NCI-H524 (cell line): ENCODE measurements around the gene RFPL2.
"Not testable (repeated sequence)": the region's sequence is repeated elsewhere in the genome, so short reads cannot be mapped to it uniquely, and the experiment has no call there.

Experiments used
- DNase-seq, 2 experiments: peaks; one replicate each; lab custom pipeline; 2025; lab: John Stamatoyannopoulos, UW

The RFPL2 gene

DNA sequence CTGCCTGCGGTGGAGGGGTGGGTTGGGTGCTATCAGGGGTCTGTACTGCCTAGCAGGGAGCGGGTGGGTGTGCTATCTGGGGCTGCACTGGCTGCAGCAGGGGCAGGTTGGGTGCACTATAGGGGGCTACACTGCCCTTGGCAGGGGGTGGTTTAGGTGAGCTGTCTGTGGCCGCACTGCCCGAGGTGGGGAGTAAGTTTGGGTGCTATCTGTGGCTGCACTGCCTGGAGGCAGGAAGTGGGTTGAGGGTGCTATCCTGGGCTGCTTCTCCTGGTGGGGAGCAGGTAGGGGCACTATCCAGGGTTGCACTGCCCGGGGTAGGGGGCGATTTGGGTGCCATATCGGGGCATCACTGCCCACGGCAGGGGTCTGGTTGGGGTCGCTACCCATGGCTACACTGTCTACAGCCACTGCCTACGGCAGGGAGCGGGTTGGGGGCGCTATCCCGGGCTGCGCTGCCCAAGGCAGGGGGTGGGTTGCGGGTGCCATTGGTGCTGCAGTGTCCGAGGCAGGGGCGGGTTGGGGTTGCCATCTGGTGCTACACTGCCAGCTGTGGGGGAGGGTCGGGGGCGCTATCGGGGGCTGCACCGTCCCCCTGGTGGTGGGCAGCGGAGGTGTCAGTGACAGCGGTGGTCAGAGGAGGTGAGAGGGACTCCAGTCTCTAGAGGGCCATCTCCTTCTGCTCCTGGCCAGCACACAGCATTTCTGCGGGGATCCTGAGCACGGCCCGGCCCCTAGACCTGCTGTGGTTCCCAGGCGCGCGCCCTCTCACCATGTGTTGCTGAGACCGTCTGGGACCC lies 1.3 kb upstream of the RFPL2 start:
- peak; percentile 36 to 69 for DNase-seq

DNA sequence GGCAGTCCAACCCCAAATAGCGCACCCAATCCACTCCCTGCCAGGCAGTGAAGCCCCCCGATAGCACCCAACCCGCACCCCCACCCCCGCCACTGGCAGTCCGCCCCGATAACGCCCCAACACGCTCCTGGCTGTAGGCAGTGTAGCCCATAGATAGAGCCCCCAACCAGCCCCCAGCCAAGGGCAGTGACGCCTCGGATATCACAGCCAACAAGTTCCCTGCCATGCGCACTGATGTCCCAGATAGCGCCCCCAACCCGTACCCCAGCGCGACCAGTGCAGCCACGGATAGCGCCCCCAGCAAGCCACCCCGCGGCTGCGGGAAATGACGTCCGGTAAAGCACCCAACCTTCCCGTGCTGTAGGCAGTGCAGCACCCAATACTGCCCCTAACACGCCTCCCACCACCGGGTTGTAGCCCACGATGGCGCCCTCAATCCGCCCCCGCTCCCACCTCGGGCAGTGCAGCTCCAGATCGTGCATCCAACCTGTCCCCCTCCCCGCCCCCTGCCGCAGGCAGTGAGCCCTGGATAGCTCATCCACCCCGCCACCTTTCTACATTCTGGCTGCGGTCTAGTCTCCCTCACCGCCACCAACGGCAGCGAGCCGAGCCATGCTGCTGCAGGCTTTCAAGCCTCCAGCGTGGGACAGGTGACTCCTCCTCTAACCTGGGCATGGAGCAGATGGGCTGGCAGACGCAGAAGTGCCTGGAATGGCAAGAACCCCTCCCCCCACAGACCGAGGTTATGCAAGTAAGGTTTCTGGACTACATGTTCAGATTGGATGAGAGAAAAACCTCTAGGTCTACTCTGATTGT lies 625 bp downstream of the RFPL2 start:
- peak; percentile 88 to 90 for DNase-seq

DNA sequence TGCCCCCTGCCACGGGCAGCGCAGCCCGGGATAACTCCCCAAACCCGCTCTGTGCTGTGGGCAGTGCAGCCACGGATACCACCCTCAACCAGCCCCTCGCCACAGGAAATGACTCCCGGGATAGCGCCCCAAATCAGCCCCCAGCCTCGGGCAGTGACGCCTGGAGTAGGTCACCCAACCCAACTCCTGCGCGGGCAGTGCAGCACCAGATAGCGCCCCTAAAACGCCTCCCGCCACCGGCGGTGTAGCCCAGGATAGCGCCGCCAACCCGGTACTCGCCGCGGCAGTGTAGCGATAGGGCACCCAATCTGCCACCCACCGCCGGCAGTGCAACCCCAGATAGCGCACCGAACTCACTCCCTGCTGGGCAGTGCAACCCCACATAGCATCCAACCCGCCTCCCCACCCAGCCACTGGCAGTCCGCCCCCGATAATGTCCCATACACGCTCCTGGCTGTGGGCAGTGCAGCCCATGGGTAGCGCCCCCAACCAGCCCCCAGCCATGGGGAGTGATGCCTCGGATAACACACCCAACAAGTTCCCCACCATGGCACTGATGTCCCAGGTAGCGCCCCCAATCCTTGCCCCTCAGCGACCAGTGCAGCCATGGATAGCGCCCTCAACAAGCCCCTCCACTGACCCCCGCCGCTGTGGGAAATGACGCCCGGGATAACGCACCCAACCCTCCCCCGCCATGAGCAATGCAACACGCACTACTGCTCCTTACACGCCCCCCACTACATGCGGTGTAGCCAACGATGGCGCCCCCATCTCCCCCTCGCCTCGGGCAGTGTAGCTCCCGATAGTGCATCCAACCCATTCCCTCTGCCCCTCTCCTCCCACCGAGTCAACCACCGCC lies 1.5 kb downstream of the RFPL2 start:
- peak; percentile 17 to 47 for DNase-seq

DNA sequence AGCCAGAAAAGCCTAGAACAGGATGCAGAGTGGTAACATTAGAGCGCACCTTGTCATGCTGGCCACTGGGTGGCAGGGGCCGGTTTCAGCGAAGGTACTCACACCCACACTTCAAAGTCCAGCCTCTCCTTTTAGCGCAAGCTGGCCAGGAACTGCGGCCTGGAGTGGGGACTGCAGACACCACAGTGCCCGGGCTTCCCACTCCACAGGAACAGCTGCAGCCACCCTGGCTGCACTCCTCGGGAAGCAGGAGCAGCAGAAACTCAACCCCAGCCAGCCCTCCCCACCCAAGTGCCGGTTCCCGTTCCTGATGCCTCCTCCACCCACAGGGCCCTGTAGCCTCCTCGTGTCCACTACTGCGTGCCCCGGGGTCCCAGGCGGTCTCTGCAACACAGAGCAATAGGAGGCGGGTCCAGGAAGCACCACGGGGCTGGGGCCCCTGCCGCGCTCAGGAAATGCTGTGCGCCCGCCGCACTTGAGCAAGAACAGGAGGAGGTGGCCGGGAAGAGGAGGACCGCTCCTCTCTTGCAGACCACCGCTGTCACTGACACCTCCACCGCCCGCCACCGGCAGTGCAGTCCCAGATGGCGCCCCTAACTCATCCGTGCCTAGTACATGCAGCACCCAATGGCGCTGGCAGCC lies 2.2 kb downstream of the RFPL2 start:
- DNase-seq: peak; percentile 73 to 89

DNA sequence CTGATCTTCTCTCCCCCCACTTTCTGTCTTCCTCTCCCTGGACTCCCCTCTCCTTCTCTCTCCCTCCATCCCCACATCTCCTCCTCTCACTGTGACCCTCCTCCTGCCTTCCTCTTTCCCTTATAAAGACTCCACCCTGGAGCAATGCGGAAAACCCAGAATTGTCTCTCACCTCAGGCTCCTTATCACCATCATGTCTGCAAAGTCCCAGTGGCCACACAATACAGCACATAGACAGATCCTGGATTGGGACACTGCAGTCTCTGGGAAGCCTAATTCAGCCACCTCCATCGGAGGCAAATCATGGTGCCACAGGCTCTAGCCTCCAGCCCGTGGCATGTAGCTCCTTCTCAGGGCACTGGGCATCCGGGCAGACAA lies 2.7 kb downstream of the RFPL2 start:
- DNase-seq: no peak

DNA sequence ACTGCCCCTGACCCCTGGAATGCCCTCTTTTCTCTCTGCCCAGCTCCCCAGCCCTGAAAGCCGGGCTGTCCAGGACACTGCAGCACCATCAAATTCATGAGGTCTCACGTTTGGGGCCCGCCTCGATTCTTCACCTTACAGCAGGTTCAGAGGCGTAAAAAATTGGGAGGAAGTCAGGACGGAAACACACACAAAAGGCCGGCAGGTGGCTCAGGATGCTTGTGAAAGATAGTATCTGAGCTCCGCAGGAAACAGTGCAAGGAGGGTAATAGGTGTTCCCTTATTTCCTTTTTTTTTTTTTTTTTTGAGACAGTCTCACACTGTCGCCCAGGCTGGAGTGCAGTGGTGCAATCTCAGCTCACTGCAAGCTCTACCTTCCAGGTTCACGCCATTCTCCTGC lies 4.1 kb downstream of the RFPL2 start:
- DNase-seq: no peak

DNA sequence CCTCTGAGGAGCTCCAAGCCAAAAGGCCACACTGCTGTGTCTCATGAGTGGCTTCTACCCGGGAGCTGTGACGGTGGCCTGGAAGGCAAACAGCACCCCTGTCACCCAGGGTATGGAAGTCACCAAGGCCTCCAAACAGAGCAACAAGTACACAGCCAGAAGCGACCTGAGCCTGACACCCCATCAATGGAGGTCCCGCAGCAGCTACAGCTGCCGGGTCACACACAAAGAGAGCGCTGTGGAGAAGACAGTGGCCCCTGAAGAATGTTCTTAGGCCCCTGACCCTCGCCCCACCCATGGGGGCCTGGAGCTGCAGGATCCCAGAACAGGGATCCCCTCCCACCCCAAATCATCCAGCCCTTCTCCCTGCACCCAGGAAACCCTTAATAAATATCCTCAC lies 4.9 kb downstream of the RFPL2 start:
- DNase-seq: no peak

DNA sequence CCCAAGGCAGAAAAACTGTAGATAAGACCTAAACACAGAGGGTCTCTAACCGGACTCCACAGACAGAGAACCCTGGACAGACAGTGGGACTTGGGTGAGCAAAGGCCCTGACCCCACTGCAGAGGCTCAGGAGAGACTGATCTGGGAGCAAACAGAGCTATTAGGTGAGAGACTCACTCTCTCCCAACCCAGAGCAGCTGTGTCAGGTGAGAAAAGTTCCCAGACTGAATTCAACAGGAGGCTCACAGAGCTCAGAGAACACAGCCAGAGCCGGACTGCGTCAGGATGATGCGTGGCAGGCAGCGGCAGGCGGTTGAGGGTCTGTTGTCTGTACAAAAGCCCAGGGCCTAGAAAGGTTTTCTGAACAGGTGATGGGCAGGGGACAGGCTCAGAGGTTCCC lies 5.5 kb downstream of the RFPL2 start:
- no peak for DNase-seq

DNA sequence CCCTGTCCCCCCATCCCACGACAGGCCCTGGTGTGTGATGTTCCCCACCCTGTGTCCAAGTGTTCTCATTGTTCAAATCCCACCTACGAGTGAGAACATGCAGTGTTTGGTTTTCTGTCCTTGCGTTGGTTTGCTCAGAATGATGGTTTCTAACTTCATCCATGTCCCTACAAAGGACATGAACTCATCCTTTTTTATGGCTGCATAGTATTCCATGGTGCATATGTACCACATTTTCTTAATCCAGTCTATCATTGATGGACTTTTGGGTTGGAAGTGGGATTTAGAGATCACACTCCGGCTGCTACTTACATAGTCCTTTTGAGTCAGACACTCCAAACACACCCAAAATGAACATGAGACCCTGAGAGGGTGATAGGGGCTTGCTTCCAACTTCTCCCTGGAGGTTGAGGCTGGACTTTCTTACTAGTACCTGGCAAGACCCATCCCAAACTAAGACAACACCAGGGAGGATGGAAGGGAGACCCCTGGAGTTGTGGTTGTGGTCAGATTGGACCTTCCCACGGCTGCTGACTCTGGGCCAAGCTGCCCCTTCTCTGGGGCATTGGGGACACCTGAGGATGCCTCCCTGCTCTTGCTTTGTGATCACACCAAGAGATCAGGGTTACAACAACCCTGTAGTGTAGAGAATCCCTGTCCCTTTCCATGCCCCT lies 7.2 kb downstream of the RFPL2 start:
- not testable (repeated sequence) for DNase-seq

DNA sequence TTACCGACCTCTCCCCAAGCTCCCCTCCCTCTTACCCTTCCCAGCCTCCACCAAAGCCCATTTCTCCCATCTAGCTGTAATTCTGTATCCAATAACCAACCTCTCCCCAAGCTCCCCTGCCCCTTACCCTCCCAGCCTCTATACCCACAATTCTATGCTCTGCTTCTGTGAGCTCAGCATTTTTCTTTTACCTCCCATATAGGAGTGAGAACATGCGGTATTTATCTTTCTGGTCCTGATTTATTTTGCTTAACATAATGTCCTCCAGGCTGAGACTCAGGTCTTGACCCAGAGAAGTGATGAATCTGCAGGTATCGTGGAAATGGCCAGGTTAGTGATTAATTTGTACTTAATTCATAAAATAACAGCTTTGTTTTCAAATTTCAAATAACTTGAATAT lies 9.0 kb downstream of the RFPL2 start:
- DNase-seq: not testable (repeated sequence)

DNA sequence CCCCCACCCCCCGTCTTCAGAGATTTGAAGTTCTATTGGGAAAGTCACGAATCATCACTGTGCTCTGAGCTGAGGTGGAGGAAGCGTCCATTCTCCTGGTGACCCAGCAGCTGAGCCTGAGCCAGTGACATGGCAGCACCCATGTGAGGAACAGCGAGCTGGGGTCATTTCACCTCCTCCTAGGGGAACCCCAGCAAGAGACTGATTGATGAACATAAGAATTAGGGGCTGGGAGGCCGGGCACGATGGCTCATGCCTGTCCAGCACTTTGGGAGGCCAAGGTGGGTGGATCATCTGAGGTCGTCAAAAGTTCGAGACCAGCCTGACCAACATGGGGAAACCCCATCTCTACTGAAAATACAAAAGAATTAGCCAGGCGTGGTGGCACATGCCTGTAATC lies 11.5 kb downstream of the RFPL2 start:
- not testable (repeated sequence) for DNase-seq

DNA sequence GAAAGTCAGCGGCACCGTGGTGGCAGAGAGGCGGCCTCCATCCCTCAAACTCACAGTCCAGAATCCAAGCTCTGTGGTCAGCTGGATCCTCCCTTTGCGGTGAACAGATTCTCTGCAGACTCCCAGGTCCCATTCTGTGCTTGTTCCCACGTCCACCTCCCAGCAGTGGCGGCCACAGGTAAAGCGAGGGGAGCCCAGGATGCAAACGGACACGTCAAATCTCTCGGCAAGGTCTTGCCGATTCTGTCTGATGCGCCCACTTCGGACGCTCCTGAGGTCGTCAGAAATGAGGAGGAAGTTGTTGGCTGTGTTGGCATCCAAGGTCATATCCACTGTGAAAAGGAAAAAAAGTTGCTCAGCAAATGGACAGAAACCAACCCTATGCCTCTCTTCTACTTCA lies 13.9 kb downstream of the RFPL2 start:
- not testable (repeated sequence) for DNase-seq

DNA sequence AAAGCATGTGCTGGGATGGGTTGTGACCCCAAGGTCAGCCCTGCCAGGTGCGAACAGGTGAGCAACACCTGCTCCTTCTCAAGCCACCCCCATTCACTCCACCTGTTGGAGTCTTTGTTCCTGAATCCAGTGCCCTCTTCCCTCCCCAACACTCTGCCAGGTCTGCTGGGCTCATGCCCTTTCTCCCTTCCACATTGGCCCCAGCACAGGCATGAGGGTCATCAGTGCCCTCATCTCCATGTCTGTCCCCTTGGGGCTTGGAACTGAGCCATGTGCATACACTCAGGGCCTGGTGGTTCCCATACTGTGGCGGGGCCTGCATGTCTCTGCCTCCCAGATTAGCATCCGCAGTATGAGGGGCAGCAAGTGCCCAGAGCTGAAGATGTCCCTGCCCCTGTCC lies 19.1 kb downstream of the RFPL2 start:
- no peak for DNase-seq

DNA sequence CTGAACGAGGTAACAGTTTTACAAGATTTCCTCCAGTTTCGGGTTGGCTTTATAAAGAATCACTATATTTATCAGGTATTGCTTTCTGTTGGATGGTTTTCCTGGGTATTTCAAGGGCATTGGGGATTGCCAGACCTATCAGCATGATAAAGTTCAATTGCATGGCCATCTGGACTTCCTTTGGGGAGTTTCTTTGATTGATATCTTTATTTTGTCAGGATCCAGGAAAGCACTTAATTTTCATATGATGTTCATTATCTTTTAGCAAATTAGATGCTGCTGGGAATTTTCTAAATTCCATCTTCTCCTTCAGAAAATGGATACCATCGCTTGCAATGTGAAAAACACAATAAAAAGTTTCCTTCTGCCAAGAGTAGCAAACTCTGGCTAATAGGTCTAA lies 21.2 kb downstream of the RFPL2 start:
- no peak for DNase-seq

DNA sequence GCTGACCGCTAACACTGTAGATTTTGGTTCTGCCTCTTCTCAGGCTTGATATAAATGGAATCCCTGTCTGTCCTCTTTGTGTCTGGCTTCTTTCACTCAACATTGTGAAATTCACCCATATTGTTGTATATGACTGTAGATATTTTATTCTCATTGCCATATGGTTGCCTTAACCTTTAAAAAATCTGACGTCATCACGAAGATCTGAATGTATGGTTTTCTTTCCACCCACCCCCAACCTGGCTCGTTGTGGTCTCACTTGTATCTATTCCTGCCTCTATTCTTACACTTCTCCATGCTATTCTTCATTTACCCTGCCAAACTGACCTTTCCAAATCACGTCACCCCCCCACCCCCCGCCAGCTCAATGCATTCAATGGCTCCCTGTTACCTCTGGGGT lies 23.8 kb downstream of the RFPL2 start:
- no peak for DNase-seq

DNA sequence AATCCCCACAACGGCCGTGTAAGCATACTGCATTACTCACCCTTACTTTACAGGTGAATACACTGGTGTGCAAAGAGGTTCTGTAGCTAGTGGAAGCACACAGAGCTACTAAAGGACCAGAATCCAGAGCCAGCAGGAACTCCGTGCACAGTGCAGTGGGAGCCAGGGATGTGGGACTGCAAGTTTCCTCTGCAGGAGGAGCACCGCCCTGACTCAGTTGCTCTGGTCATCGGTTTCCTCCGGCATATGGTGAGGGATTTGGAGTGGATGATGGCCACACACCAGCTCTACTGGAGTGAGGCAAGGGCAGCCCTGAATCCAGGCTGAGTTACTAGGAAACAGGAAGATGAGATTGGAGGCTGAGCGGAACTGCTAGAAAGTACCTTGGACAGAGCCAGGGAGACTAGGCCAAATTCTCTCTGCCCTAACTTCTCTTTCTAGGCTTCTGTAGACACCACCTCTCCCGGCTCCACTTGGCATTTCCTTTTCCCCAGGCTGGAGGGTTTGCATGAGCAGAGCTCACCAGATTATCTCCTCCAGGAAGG lies 27.6 kb downstream of the RFPL2 start:
- DNase-seq: no peak

DNA sequence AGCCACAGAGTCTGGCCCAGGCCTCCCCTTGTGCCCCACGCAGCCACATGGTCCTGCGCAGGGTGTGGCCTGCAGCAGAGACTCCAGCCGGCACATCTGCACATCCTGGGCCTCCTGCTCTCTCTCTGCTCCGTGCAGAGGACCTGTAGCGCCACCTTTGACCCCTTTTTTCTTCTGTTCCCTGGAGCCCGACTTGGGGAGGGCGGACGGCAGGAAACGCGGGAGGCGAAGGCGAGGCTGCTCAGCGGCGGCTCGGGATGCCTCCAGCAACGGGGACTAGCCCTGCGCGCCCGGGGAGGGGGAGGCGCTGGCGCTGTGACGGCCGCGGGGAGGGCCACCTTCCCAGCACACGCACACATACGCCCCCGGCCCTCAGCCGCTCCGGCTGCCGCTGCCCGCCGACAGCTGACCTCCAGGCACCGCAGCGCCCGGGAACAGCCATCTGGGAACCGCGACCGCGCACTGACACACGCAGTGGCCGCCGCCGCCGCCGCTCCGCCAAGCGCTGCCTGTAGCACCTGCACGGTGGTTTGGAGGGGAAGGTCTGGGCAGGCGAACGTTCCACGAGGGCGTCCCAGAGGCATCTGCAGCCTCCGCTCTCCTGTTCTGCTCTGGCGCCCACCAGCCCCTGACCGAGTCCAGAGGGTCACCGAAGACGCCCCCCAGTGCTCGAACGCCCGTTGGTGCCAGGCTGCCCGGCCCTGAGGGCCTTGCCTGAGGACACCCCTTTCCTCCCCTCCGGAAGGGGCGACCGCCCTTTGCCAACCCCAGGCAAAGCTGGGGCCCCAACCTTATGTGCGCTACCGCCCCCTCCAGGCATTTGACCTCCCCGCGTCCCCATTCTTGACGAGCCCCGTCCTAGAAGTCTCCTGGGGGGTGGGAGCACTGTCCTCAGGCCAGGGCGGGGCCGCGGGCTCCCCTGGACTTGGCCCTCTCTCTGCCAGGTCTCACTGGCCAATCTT lies 28.9 kb downstream of the RFPL2 start:
- DNase-seq: peak in 1 of 2 experiments; percentile 41

DNA sequence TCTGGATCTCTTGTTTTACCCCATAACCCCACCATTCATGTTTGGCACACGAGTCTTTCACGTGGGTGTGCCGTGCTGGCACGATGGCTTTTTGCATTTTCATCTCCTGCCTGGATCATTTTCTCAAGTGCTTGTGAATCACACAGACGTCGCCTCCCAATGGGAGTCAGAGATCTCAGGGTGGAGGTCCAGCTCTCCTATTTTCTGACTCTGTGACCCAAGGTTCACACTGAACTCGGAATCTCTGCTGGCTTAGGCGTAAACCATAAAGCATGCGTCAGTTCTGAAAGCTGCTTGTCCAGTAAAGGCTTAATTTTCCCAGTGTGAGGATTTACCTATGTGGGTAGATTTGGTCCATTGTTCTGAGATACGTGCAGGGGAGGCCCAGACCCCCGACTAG lies 29.8 kb downstream of the RFPL2 start:
- no peak for DNase-seq

DNA sequence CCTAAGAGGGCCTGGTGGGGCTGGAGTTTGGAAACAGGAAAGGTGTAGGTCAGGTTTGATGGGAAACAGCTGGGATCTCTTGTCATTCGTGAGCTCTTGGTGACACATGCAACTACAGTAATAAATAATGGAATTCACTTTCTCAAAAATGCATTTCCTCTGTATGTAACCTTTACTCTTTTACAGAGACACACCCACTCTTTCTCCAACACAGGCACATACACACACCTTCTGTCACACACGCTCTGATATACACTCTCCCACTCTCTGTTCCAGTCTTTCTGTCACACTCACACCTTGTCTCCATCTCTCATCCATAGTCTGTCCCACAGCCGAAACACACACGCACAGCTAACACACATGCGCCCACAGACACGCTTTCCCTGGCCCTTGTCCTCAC lies 39.2 kb downstream of the RFPL2 start:
- DNase-seq: no peak
